Left hindlimb (tissue), 1 donor: ENCODE data around the gene TMEM179.
A peak's percentile ranks its signal among the peaks of the same experiment; 100 is the strongest.

Experiments
- DNase-seq: peaks from one replicate; pipeline ENCODE4 v3.0.0-alpha.2; 2018

Gene TMEM179

GRCh38 chr14:104598039-104598909 is 6.3 kb downstream of the TMEM179 start:
- DNase-seq, result peak; percentile 29

GRCh38 chr14:104597576-104597975 is 7.0 kb downstream of the TMEM179 start:
- no peak for DNase-seq

GRCh38 chr14:104596927-104597351 is 7.6 kb downstream of the TMEM179 start:
- no peak for DNase-seq

- peak; percentile 15 for DNase-seq
Measured at GRCh38 chr14:104596451-104596918, 8.1 kb downstream of the TMEM179 start.

GRCh38 chr14:104595911-104596450 is 8.6 kb downstream of the TMEM179 start:
- peak; percentile 19 for DNase-seq

- DNase-seq, result peak; percentile 23
Measured at GRCh38 chr14:104595116-104595675, 9.4 kb downstream of the TMEM179 start.

- DNase-seq, result peak; percentile 13
Measured at GRCh38 chr14:104594310-104595046, 10.1 kb downstream of the TMEM179 start.

- peak; percentile 17 for DNase-seq
Measured at GRCh38 chr14:104593710-104594136, 10.8 kb downstream of the TMEM179 start.

GRCh38 chr14:104593241-104593701 is 11.3 kb downstream of the TMEM179 start:
- DNase-seq, result peak; percentile 27

- DNase-seq, result peak; percentile 18
Measured at GRCh38 chr14:104592785-104593184, 11.8 kb downstream of the TMEM179 start.

- no peak for DNase-seq
Measured at GRCh38 chr14:104592292-104592672, 12.3 kb downstream of the TMEM179 start.

- DNase-seq, result peak; percentile 12
Measured at GRCh38 chr14:104591506-104592291, 12.9 kb downstream of the TMEM179 start.

GRCh38 chr14:104591031-104591430 is 13.5 kb downstream of the TMEM179 start:
- no peak for DNase-seq

GRCh38 chr14:104590240-104590965 is 14.2 kb downstream of the TMEM179 start:
- no peak for DNase-seq

GRCh38 chr14:104589338-104590195 is 15.0 kb downstream of the TMEM179 start:
- DNase-seq, result no peak

- no peak for DNase-seq
Measured at GRCh38 chr14:104588066-104588857, 16.3 kb downstream of the TMEM179 start.

- no peak for DNase-seq
Measured at GRCh38 chr14:104587641-104588040, 16.9 kb downstream of the TMEM179 start.

- no peak for DNase-seq
Measured at GRCh38 chr14:104586832-104587620, 17.5 kb downstream of the TMEM179 start.
